ENCODE measurements around the gene C1GALT1C1.

- TF ChIP-seq FOXK2 (IDR thresholded peaks at IDR 0.05) (no peak), ELF4 (IDR thresholded peaks at IDR 0.05) (no peak), HDGF (IDR thresholded peaks at IDR 0.05; ENCODE audit: borderline replicate concordance) (no peak), SUZ12 (IDR thresholded peaks at IDR 0.05) (no peak), FOXM1 (IDR thresholded peaks at IDR 0.05; ENCODE audit: borderline replicate concordance) (no peak), SP1 (IDR thresholded peaks at IDR 0.05) (no peak), ARNT (IDR thresholded peaks at IDR 0.05) (no peak), CTBP1 (IDR thresholded peaks at IDR 0.05; ENCODE audit: borderline replicate concordance) (no peak), BHLHE40 (IDR thresholded peaks at IDR 0.05; ENCODE audit: borderline replicate concordance) (no peak), L3MBTL2 (conservative IDR thresholded peaks at IDR 0.05) (no peak), LEF1 (IDR thresholded peaks at IDR 0.05; ENCODE audit: borderline replicate concordance) (no peak), PKNOX1 (IDR thresholded peaks at IDR 0.05) (no peak), NFRKB (IDR thresholded peaks at IDR 0.05) (no peak), ZNF384 (IDR thresholded peaks at IDR 0.05) (no peak)
Measured at GRCh38 chrX:120585702-120586101, 44.2 kb downstream of the C1GALT1C1 start.

Measured in HEK293T (cell line).